GM18520 (cell line): ENCODE results near the gene PLAU.

Source experiments
- ATAC-seq: cut with Tn5 transposase; IDR thresholded peaks from one replicate; pipeline ENCODE4 v1.9.1; 2021; ENCODE audit not compliant: unreplicated experiment

PLAU gene

DNA sequence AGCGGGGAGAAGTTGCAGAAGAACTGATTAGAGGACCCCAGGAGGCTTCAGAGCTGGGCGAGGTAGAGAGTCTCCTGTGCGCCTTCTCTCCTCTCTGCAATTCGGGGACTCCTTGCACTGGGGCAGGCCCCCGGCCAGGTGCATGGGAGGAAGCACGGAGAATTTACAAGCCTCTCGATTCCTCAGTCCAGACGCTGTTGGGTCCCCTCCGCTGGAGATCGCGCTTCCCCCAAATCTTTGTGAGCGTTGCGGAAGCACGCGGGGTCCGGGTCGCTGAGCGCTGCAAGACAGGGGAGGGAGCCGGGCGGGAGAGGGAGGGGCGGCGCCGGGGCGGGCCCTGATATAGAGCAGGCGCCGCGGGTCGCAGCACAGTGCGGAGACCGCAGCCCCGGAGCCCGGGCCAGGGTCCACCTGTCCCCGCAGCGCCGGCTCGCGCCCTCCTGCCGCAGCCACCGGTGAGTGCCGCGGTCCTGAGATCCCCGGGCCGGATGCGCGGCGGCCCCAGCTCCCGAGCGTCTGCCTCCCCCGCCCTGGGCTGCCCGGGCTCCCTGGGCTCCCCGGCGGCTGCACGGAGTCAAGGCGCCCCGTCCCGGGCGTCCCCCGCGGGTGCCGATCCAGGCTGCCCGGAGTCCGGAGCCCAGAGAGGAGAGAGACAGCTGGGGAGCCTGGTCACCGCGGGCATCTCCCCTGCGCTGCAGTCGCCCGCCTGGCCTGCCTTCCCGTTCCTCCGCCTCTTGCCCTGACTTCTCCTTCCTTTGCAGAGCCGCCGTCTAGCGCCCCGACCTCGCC lies at the start of gene PLAU:
TSS of gene PLAU (plus strand) at position 369 of the 789 bp plus-strand sequence. CDS start 424 bp downstream, outside the sequence.
- no peak for ATAC-seq

GRCh38 chr10:73862011-73862410 lies 48.9 kb upstream of the PLAU start:
- ATAC-seq, result no peak

DNA sequence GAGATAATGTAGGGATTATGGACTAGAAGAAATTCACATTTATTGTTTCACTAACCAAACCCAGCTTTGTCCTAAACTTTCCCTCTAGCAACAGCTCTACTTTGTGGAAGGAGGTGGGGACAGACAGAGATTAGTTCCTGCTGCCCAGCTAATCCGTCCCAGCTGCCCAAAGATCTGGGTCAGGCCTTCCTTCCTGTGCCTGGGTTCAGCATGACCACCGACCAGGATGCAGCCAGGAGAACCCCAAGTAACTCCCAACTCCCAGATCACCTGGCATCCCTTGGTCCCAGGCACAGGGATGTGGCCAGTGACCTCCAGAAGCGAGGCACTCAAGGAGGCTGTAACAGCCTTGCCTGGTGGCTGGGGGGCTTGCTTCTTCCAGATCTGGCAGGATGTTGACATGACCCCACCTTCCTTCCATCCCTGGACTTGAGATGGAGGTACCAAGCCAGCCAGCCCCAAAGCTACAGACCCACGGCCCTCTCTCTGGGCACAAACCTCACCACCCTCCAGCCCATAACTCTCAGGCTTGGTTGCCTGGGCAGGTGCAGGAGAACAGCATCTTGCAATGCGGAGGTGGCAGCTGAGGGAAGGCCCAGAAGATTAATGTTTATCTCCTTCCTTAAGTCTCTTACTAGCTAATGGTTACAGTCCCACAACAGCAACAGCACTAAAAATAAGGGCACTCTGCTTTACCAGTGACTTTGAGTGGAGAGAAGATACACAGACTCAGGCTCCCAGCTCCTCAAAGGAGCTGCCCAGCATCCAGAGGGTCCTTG lies 47.7 kb upstream of the PLAU start:
- ATAC-seq, result no peak

- no peak for ATAC-seq
These were observed 46.7 kb upstream of the PLAU start for GRCh38 chr10:73864229-73864628.

- ATAC-seq, result no peak
These were observed 45.8 kb upstream of the PLAU start for GRCh38 chr10:73865107-73865458.

DNA sequence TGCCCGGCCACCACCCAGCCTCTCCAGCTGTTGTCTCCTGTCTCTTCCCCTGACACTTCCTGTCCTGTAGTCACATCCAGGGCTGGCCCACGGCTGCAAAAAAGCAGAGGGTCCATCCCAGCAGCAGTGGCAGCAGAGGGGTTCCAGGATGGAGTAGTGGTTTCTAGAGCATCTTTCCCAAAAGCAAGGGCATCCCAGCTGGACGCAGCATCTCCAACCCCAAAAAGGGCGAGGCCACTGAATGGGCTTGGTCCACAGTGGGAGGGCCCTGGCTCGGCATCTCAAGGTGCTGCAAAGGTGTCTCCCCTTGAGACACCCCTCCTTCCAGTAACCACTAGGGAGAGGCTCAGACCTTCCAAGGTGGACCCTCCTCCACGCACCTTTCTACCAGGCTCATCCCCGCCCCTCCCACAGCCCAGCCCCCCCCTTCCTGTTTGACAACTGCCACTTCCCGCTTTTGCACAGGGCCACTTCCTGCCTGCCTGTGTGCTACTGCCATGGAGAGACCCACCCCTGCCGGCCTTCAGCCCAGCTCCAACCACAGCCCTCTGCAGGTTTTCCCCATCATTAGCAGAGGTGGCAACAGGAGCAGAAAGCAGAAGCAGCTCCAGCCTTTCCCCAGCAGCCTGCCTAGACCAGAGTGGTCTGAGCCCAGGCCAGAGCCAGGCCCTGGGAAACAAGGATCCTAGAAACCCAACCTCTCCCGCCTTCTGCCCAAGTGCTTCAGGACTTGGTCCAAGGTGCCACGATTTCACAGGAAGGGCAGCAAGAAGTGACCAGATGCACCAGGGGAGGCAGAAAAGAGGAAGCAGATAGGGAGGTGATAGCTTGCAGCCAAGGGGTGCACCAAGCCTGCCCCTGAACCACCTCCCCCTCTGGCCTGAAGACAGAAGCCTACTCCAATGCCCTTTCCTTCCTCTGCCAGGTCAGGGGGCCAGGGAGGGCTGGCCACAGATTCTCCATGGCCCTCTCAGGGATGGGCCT lies 45.2 kb upstream of the PLAU start:
- no peak for ATAC-seq

DNA sequence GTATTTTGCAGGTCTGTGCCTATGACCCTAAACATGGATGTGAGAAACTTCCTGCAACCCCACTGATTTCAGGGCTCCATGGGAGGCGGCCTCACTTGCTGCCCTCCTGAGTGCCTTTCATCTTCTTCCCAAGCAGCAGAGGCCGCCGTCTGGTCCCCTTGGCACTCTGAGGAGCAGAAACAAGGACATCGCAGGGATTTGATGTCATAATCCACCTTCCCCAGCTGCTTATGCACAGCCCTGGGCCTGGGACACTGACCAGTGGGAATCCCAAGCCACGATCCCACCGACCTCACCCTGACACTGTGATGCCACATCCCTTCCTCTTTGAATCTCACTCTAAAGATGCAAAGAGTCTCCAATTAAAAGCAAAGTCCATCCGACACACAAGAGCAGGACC lies 44.3 kb upstream of the PLAU start:
- ATAC-seq, result no peak

GRCh38 chr10:73867126-73867807 lies 43.7 kb upstream of the PLAU start:
- no peak for ATAC-seq

GRCh38 chr10:73867871-73868631 lies 42.9 kb upstream of the PLAU start:
- no peak for ATAC-seq

- no peak for ATAC-seq
These were observed 42.2 kb upstream of the PLAU start for GRCh38 chr10:73868655-73869195.

GRCh38 chr10:73871295-73872189 lies 39.4 kb upstream of the PLAU start:
- ATAC-seq, result no peak

DNA sequence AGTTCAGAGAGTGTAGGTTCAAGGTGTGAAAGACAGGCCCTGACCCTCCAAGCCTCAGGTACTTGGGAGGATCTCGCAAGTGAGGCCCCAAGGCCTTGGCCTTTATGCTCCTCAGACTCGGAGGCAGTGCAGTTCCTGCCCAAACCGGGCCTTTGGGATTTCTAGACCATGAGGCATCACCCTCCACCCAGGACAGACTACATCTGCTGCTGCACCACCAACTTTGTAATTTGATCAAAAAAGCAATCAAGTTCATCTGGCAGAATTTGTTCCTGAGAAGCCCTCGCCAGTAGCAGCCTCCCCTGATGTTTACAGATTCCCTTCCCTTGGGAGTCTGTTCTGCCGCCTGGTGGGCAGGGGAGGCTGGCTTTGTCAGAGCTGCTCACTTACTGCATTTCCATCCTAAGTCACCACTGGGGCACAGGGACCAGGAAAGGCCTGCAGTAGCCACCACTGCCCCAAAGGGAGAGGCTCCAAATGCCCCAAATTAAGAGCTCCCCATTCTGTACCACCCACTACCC lies 38.7 kb upstream of the PLAU start:
- ATAC-seq, result no peak

DNA sequence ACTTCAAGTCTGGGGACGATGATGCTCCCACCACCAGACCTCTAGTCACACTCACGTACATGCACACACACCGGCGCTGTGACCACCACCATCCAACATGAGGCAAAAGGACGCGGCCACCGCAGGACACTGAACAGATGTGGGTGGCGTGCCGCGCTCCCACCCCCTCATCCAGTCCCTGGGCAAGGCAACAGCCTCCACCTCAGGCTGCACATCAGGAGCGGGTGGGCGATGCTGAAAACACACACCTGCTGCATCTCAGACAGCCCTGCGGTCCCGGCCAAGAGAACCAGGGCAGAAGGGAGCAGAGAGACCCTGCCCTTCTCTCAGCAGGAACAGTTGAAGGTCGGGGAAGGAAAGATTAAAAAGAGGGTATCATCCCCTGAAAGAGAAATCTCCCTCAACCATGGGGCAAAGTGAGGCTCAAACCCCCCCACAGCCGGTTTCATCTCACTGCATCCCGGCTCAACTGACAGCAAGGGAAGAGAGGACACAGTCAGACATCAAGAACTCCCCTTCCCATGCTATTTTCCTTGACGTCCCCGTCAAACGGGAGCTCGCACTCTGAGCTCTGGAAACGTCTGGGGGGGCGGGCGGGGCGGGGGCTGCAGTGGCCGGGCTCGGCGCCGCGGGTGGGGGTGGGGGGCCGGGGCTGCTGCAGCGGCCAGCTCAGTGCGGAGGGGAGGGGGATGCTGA lies 37.6 kb upstream of the PLAU start:
- ATAC-seq, result no peak

- no peak for ATAC-seq
These were observed 37.1 kb upstream of the PLAU start for GRCh38 chr10:73873838-73874215.

GRCh38 chr10:73874267-73875138 lies 36.4 kb upstream of the PLAU start, which contains the start of gene CAMK2G:
Gene CAMK2G (minus strand): TSS chr10:73874555. CDS start chr10:73874461, 94 bp downstream.
- peak; percentile 71 for ATAC-seq

DNA sequence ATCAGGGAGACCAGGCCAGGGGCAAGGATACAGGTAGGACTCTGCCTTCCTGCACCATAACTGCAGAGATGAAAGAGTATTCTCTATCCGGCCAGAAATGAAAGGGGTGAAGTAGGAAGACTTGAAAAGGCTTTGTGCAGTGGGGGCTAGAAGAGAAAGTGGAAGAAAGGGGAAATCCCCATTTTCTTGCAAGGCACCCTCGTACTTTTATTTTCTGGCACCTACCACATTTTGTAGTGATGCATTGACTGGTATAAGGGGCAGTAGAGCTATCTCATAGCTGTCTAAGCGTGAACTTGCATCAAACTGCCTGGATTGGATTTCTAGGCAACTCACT lies 35.8 kb upstream of the PLAU start:
- peak; percentile 2 for ATAC-seq

DNA sequence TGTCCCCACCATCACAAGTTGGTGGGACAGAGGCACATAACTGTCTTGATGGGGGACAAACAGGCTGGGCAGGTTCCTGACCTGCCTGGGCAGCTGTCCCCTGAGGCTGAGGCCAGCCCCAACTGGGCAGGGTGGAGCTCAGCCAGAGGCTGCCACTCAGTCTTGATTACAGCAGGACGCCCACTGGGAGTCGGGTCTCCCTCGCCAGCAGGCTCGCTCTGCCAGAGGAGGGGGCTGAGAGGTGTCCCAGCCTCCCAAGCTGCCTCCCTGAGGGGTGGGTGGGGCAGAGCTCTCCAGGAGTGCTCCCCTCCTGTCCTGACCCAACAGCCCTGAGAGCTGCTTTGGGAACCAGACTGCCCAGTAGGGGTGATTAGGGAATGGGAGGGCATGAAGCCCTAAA lies 34.8 kb upstream of the PLAU start:
- no peak for ATAC-seq
